GM10266 (cell line): ENCODE results near the gene MARF1.
"Not testable (repeated sequence)": the region's sequence is repeated elsewhere in the genome, so short reads cannot be mapped to it uniquely, and the experiment has no call there.

Experiments used
- DNase-seq: peaks from one replicate; pipeline ENCODE4 v3.0.0; 2012; ENCODE audit errors: extremely low spot score
- CTCF ChIP-seq: IDR thresholded peaks from 2 replicates; pipeline ENCODE4 v1.5.1; 2012; ENCODE audit warnings: mild to moderate bottlenecking, low read depth; ENCODE audit not compliant: control insufficient read depth, insufficient read depth; ENCODE audit errors: missing control alignments

The MARF1 gene

GRCh38 chr16:15650019-15650697, 7.2 kb upstream of the MARF1 start, which contains the start of gene NDE1:
NDE1 (plus strand) TSS chr16:15650245; CDS start chr16:15664779, 14,534 bp downstream.
- no peak for TF ChIP-seq CTCF
- DNase-seq = peak; percentile 97

GRCh38 chr16:15649727-15650018, 6.7 kb upstream of the MARF1 start:
- no peak for DNase-seq
- no peak for TF ChIP-seq CTCF

GRCh38 chr16:15649311-15649710, 6.4 kb upstream of the MARF1 start:
- not testable (repeated sequence) for DNase-seq

DNA sequence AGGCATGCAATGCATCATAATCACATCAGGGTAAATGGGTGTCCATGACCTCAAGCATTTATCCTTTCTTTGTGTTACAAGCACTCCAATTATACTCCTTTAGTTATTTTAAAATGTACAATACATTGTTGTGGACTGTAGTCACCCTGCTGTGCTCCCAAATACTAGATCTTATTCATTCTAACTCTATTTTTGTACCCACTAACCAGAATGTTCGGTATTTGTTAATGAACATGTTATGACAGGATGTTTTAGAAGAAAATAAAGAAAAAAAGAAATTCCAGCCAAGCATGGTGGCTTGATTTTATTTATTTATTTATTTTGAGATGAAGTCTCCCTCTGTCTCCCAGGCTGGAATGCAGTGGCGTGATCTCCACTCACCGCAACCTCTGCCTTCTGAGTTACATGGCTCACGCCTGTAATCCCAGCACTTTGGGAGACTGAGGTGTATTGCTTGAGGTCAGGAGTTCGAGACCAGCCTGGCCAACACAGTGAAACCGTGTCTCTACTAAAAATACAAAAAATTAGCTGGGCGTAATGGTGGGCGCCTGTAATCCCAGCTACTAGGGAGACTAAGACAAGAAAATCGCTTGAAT, 5.3 kb upstream of the MARF1 start:
- DNase-seq = no peak
- no peak for TF ChIP-seq CTCF

DNA sequence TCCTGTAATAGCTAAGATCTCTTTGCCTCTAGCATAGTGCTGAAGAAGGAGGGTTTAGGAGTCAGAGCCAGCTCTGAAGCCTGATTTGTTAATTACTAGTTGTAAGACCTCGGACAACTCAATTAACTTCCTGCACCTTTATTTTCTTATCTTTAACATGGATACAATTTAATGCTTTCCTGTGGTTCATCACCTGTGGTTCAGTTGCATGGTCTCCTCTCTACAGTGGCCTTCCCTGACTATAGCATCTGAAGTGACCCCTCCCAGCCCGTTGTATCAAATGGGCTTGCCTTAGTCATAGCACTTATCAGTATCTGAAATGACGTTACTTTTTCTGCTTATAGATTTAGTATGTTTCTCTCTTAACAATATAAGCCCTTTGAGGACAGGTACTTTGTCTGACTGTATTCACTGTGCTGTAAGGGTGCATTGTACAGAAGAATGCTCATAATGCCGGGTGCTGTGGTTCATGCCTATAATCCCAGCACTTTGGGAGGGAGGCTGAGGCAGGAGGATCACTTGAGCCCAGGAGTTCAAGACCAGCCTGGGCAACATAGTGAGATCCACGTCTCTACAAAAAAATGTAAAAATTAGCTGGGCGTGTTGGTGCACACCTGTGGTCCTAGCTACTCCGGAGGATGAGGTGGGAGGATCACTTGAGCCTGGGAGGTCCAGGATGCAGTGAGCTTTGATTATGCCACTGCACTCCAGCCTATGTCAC, 4.5 kb upstream of the MARF1 start:
- DNase-seq = no peak
- TF ChIP-seq CTCF = no peak

DNA sequence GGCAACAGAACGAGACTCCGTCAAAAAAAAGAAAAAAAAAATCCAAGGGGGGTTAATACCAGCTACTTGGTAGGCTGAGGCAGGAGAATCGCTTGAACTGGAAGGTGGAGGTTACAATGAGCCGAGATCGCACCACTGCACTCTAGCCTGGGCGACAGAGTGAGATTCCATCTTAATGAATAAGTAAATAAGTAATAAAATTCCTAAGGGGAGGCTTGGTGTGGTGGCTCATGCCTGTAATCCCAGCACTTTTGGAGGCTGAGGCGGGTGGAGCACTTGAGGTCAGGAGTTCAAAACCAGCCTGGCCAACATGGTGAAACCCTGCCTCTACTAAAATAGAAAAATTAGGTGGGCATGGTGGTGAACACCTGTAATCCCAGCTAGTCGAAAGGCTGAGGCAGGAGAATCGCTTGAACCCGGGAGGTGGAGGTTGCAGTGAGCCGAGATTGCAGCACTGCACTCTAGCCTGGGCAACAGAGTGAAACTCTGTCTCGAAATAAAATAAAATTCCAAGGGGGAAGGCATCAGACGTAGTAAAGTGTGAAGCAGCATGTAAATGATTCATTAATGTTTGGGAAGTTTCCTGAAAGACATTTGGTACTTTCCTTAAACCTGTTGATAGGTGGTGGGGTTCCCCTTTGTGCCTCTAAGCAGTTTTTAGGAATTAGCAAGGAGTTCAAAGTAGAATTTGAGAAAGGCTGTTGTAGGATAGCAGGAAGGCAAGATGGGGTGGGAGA, 3.8 kb upstream of the MARF1 start:
- DNase-seq = not testable (repeated sequence)

DNA sequence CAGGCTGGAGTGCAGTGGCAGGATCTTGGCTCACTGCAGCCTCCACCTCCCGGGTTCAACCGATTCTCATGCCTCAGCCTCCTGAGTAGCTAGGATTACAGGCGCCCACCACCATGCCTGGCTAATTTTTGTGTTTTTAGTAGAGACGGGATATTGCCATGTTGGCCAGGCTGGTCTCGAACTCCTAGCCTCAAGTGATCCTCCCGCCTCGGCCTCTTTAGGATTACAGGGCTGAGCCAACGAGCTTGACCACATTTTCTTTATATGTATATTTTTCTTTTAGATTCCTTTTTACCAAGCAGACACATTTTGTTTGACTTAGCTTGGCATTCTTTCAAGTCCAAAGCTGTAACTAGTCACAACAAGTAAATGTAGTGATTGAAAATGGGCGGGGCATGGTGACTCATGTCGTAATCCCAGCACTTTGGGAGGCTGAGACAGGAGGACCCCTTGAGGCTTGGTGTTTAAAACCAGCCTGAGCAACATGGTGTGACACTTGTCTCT, 2.1 kb upstream of the MARF1 start:
- not testable (repeated sequence) for DNase-seq

- TF ChIP-seq CTCF = no peak
- DNase-seq = no peak
These were observed 1.5 kb upstream of the MARF1 start for GRCh38 chr16:15644267-15644961.
